GM19395 (cell line): ENCODE data around the gene FSTL3.
"Not testable (repeated sequence)": the region's sequence is repeated elsewhere in the genome, so short reads cannot be mapped to it uniquely, and the experiment has no call there.

Source experiments
- ATAC-seq: cut with Tn5 transposase; IDR thresholded peaks from one replicate; pipeline ENCODE4 v1.9.1; 2021; ENCODE audit warnings: mild to moderate bottlenecking, moderate library complexity; ENCODE audit not compliant: unreplicated experiment

FSTL3 gene

GRCh38 chr19:676339-677105, at the start of gene FSTL3:
FSTL3 (plus strand) TSS chr19:676392; CDS start chr19:676424, 32 bp downstream.
- ATAC-seq, result no peak

- ATAC-seq, result not testable (repeated sequence)
Measured at GRCh38 chr19:626566-626965, 49.6 kb upstream of the FSTL3 start.

- no peak for ATAC-seq
Measured at GRCh38 chr19:628168-628567, 48.0 kb upstream of the FSTL3 start.

GRCh38 chr19:629515-629914, 46.7 kb upstream of the FSTL3 start:
- ATAC-seq, result not testable (repeated sequence)

- no peak for ATAC-seq
Measured at GRCh38 chr19:629961-630714, 46.1 kb upstream of the FSTL3 start.

- peak; percentile 24 for ATAC-seq
Measured at GRCh38 chr19:632579-633067, 43.6 kb upstream of the FSTL3 start.

- peak; percentile 65 for ATAC-seq
Measured at GRCh38 chr19:633068-633785, 43.0 kb upstream of the FSTL3 start, which contains the start of gene POLRMT. POLRMT (minus strand) TSS chr19:633537; CDS start chr19:633512, 25 bp downstream.

- ATAC-seq, result peak; percentile 6
Measured at GRCh38 chr19:633786-634639, 42.2 kb upstream of the FSTL3 start.

GRCh38 chr19:634975-635652, 41.1 kb upstream of the FSTL3 start:
- ATAC-seq, result no peak

- no peak for ATAC-seq
Measured at GRCh38 chr19:638906-639252, 37.3 kb upstream of the FSTL3 start.

GRCh38 chr19:639253-640160, 36.7 kb upstream of the FSTL3 start, which contains the start of gene FGF22:
FGF22 (plus strand) TSS chr19:639879; CDS start chr19:639926, 47 bp downstream.
- ATAC-seq, result no peak

GRCh38 chr19:640161-640558, 36.0 kb upstream of the FSTL3 start:
- ATAC-seq, result no peak

- ATAC-seq, result no peak
Measured at GRCh38 chr19:640606-641189, 35.5 kb upstream of the FSTL3 start.

- ATAC-seq, result no peak
Measured at GRCh38 chr19:641702-642101, 34.5 kb upstream of the FSTL3 start.

GRCh38 chr19:642767-643727, 33.1 kb upstream of the FSTL3 start:
- no peak for ATAC-seq

- ATAC-seq, result no peak
Measured at GRCh38 chr19:643736-644135, 32.5 kb upstream of the FSTL3 start.

- ATAC-seq, result no peak
Measured at GRCh38 chr19:644363-644762, 31.8 kb upstream of the FSTL3 start.
